HG02885 (cell line): ENCODE results near the gene SOHLH1.

ENCODE experiments used
- ATAC-seq: cut with Tn5 transposase; IDR thresholded peaks from one replicate; pipeline ENCODE4 v1.9.1; 2021; ENCODE audit warnings: mild to moderate bottlenecking; ENCODE audit not compliant: unreplicated experiment, poor library complexity

Gene SOHLH1

DNA sequence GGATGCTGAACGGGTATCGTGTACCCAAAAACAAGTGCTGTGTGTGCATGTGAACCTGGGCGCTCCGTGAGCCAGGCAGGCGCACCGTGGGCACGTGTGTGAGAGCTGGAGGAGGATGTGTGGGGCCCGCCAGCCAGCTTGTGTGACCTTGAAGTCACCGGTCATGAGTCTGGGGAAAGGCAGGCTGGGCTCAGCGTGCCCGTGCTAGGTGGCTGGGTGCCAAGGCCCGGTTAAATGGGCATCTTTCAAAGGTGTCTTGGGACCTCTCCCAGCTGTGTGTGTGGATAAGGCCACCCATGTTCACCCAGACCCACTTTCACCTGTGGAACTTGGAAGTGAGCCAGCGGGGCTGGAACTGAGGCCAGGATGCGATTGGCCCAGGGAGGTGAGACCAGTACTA lies 6.1 kb upstream of the SOHLH1 start:
- no peak for ATAC-seq

DNA sequence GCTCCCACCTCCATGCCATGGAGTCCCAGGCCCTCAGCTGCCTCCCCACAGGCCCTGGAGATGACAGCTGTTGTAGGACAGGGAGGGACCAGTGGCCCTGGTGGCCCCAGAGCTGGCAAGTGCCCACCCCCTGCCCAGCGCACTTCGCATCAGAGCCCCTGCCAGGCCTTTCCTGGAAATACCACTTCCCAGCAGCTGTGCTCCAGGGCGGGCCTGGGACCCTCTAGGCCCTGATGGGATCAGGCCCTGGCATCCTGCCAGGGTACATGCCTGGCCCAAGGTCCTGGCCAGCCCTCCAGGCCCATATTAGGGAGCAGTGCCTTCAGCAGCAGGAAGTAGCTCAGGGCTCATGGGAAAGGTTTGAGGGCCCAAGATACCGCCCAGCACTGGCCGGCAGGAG lies 5.2 kb upstream of the SOHLH1 start:
- no peak for ATAC-seq

- no peak for ATAC-seq
Observed at GRCh38 chr9:135703726-135704125, 4.4 kb upstream of the SOHLH1 start.

DNA sequence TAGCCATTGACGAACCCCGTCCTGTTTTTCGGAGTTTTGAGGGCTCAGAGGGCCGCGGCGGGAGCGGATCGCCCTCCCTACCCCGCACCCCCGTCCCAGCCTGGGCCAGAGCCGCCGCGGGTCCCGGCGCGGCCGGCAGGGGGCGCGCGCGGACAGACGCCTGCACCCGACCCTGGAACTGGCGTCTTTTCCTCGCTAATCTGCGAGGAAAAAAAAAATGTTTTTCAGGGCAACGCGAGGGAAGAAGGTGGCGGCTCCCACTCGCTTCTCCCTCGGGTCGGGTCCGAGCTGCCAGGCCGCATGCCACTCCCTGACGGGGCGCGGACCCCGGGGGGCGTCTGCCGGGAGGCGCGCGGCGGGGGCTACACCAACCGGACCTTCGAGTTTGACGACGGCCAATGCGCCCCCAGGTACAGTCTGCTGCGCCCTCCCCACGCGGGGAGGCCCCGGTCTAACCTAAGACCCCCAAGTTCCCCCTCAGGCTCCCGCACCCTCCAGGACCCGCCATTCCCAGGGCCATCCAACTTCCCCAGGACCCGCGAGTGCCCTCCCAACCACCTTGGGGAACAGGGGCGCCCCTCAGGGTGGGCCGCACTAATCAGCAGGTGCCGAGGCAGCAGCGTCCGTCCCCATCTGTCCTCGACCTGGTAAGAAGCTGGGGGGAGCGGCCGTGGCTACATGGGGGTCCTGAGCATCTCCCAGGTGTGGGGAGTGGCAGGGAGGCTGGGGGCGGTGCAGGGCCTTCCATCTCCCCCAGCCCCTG lies 2.9 kb upstream of the SOHLH1 start, which contains the start of gene KCNT1:
Gene KCNT1, plus strand, starts transcription at position 227 of the 763 bp plus-strand sequence. Its CDS starts 74 bp downstream, at position 301.
- no peak for ATAC-seq

DNA sequence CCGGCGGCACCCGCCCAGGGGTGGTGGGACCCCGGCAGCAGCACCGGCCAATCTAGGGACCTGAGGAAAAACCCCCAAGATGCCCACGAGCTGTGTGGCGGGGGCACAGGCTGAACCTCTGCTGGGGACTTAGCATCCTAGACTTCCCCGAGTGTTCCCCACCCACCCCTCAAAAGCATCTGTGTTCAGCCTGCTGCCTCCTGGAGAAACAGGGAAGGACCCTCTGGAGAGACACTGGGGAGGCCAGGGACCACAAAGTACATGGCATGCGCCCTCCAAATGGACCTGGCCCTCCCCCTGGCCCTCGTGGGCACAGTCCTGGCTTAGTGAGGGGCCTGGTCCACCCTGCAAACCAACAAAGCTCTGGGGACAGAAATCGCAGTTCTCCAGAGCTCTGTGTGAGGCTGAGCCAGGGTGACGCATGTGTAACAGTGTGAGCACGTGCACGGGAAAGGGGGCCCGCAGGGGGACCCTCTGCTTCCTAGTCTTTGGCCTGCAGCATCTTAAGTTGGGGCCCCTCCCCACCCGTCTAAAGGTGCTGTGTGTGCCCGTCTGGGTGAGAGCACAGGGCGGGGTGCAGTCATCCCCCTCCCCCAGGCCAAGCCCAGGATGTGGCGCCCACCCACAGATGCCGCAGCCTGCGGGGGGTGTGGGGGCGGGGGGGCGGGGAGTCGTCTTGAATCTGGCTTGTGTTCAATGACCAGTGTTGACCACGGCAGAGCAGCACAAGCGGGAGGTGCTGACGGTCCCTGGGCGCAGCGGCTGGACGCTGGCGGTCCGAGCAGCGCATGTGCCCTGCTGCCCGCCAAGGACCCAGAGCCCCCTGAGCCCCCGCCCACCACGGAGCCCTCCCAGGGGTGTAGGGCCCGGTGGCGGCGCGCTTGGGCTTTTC lies 2.0 kb upstream of the SOHLH1 start:
- no peak for ATAC-seq

- ATAC-seq: no peak
Observed at GRCh38 chr9:135700525-135700924, 1.2 kb upstream of the SOHLH1 start.

DNA sequence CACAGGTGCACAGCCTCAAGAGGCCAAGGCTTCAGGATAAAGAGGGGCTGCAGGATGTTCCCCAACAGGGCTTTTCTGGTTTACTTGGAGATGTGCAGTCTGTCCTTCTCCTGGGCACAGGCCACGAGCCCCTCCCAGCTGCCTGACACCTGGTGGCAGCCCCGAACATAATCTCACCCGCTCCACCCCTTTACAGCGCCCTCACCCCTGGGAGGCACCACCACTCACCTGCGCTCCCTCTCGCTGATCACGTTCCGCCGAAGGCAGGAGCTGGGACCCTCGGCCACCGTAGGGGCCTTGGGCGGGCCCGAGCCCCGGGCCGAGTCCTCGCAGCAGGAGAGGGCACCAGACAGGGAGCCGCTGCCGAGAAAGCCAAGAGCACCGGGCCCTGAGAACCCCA lies 514 bp downstream of the SOHLH1 start:
- ATAC-seq: no peak

DNA sequence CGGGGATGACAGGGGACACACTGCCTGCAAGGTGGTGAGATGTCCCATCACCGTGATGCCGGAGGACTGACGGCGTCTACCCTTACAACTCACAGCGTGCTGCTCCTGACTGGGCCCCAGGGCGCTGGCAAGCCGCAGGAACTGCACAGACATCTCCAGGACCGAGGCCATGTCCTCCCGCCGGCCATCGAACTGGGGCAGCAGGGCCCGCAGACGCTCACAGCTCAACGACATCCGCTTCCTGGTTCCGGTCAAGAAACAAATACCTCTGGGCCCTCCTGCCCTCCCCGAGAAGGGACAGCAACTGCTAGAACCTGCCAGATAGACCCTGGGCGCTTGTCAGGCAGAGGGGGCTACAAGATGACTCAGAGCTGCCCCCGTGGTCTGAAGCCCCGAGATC lies 1.0 kb downstream of the SOHLH1 start:
- ATAC-seq: no peak

- ATAC-seq: no peak
Observed at GRCh38 chr9:135697226-135697625, 2.1 kb downstream of the SOHLH1 start.

DNA sequence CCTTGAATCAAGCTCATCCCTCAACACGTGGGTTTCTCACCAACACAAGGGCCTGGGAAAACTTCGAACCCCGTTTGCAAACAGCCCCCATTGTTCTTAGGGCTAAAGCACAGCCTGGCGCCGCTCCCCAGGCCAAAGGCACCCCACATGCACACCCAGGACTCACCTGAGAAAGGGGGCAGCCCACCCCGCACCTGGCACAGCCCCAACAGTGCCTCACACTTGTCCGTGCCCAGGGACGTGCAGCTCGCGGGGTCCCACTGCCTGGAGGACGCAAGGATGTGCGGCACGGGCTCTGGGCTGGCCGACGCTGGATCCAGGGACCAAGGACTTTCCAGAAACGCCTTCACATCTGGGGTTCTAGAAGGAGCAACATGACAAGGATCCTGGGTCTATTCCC lies 2.8 kb downstream of the SOHLH1 start:
- ATAC-seq: no peak

GRCh38 chr9:135695642-135696041 lies 3.6 kb downstream of the SOHLH1 start:
- ATAC-seq: no peak

GRCh38 chr9:135695036-135695435 lies 4.2 kb downstream of the SOHLH1 start:
- no peak for ATAC-seq

GRCh38 chr9:135694414-135694813 lies 4.9 kb downstream of the SOHLH1 start:
- ATAC-seq: no peak

DNA sequence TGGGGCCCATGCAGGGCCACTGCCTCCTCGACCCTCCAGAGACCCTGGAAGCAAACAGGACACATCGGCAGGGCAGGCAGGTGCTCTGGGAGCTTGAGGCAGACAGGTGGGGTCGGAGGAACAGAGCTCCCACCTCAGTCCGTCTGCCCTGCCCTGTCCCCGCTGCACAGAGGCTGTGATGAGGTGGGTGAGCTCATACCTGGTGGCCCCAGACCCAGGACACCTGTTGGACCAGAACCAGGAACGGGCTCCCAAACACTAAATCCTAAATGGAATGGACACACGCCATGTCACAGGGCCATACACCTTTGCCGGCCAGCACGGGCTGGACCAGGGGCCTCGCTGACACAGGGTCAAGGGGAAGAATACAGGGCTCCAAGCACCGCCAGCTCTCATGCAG lies 5.5 kb downstream of the SOHLH1 start:
- no peak for ATAC-seq

- no peak for ATAC-seq
Observed at GRCh38 chr9:135693265-135693664, 6.0 kb downstream of the SOHLH1 start.

DNA sequence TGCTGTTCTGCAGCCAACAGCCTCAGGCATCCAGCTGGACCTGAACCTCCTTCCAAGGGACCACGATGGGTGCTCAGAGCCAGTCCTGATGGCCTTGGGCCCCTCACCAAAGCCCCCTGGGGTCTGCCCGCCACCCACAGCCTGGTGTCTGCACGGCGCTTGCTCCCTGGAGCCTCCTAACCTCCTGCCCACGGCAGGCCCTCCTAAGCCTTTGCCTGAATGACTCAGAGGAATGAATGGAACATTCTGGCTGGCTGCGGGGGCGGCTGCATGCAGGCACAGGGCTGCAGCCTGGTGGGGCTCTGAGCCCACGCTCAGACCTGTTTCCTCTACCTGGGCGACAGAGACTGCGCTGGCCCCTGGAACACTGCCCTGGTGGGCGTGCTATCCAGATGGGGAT lies 6.9 kb downstream of the SOHLH1 start:
- ATAC-seq: no peak

DNA sequence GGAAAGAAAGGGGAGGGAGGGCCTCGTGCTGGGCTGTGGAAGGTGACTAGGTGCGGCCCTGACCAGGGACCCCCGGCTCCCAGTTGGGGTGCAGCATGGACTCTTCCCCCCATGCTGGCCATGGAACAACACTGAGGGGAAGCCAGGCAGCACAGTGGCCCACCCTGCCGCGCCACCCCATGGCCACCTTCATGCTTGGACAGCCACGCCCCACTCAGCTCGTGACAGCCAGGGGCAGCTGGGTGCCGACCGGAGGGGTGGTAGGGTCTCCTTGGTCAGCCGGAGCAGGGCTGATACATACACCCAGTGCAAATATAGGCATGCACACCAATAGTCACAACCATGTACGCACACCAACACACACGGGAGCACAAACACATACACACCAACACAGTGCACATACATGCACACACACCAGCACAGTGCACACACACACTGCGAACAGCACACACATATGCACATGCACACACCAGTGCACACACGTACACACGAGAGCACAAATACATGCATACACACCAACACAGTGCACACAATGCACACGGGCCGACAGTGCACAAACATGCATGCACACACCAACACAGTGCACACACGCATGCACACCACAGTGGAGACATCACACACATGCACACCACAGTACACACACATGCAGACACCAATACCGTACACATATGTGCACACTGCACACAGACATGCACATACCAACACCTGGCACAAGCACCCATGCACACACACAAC lies 8.3 kb downstream of the SOHLH1 start:
- ATAC-seq: no peak

GRCh38 chr9:135689011-135689410 lies 10.3 kb downstream of the SOHLH1 start:
- no peak for ATAC-seq

- no peak for ATAC-seq
Observed at GRCh38 chr9:135687216-135687615, 12.1 kb downstream of the SOHLH1 start.

DNA sequence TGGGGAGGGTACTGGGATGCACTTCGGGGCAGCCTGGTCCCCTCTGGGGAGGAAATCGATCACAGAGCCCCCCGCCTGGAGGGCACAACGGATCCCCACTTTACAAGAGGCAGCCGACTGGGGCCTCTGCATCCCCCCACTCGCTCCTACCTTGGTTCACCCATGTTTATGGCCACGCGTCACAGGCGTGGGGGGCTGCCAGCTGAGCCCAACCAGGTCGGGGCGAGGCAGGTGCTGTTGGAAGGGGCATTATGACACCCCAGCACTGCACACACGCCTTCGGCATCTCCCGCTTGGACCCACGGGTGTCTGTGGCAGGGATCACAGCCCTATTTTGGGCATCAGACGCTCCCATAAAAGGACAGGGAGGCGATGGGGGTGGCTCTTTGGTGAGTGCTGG lies 14.6 kb downstream of the SOHLH1 start:
- ATAC-seq: no peak
